Neural cell (in vitro differentiated cells): Measurements from ENCODE around the gene ITGAE.

Experiments
- EP300 ChIP-seq: fragments of 450-650 bp; conservative IDR thresholded peaks from 2 replicates; pipeline ENCODE4 v1.6.1; 2014; ENCODE audit warnings: antibody characterized with exemption, mild to moderate bottlenecking, moderate library complexity; ENCODE audit not compliant: poor library complexity, severe bottlenecking
- TF ChIP-seq, protein P1 (sequence below): fragments of 450-650 bp; IDR thresholded peaks from 2 replicates; pipeline ENCODE4 v1.5.1; 2014; ENCODE audit warnings: antibody characterized with exemption, mild to moderate bottlenecking, moderate library complexity; ENCODE audit not compliant: poor library complexity, severe bottlenecking

DNA sequence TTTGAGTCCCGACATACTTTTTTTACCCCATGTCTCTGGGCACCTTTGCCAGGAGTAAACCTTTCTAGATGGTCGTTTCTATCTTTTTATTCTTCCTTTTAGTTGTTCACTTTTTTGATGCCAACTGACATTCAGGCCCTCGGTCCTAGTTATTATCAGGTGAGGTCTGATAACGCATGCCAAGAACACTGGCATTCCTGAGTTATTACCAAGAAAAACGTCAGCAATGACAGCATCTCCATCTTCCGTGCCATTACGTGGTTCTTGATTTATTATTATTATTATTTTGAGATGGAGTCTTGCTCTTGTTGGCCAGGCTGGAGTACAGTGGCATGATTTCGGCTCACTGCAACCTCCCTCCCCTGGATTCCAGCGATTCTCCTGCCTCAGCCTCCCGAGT lies 55.9 kb downstream of the ITGAE start:
- TF ChIP-seq, protein P1, sequence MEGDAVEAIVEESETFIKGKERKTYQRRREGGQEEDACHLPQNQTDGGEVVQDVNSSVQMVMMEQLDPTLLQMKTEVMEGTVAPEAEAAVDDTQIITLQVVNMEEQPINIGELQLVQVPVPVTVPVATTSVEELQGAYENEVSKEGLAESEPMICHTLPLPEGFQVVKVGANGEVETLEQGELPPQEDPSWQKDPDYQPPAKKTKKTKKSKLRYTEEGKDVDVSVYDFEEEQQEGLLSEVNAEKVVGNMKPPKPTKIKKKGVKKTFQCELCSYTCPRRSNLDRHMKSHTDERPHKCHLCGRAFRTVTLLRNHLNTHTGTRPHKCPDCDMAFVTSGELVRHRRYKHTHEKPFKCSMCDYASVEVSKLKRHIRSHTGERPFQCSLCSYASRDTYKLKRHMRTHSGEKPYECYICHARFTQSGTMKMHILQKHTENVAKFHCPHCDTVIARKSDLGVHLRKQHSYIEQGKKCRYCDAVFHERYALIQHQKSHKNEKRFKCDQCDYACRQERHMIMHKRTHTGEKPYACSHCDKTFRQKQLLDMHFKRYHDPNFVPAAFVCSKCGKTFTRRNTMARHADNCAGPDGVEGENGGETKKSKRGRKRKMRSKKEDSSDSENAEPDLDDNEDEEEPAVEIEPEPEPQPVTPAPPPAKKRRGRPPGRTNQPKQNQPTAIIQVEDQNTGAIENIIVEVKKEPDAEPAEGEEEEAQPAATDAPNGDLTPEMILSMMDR = no peak
- TF ChIP-seq EP300 = no peak
